ENCODE data around the gene DOCK1.
"Not testable (repeated sequence)": the region's sequence is repeated elsewhere in the genome, so short reads cannot be mapped to it uniquely, and the experiment has no call there.

The DOCK1 gene

GRCh38 chr10:126893841-126894240, 11.4 kb upstream of the DOCK1 start:
- TF ChIP-seq CTCF (conservative IDR thresholded peaks at IDR 0.05), result no peak
- H3K27ac ChIP-seq, result no peak overlapping the region

GRCh38 chr10:126895214-126895781, 9.9 kb upstream of the DOCK1 start:
- H3K27ac ChIP-seq, result peak overlapping the region; percentile 47; the same call in 1 of the 2 replicates
- no peak for TF ChIP-seq CTCF (conservative IDR thresholded peaks at IDR 0.05)

GRCh38 chr10:126898460-126898859, 6.8 kb upstream of the DOCK1 start:
- TF ChIP-seq CTCF (conservative IDR thresholded peaks at IDR 0.05), result no peak
- no peak overlapping the region for H3K27ac ChIP-seq

GRCh38 chr10:126899529-126899928, 5.7 kb upstream of the DOCK1 start:
- not testable (repeated sequence) for H3K27ac ChIP-seq

- TF ChIP-seq CTCF (conservative IDR thresholded peaks at IDR 0.05), result no peak
- no peak overlapping the region for H3K27ac ChIP-seq
Measured at GRCh38 chr10:126902157-126902556, 3.1 kb upstream of the DOCK1 start.

GRCh38 chr10:126903656-126904360, 1.4 kb upstream of the DOCK1 start:
- TF ChIP-seq CTCF (conservative IDR thresholded peaks at IDR 0.05), result no peak

GRCh38 chr10:126904516-126904817, 761 bp upstream of the DOCK1 start:
- TF ChIP-seq CTCF (conservative IDR thresholded peaks at IDR 0.05), result no peak
- peak overlapping the region; percentile 80; the same call in 1 of the 2 replicates for H3K27ac ChIP-seq

More at GRCh38 chr10:126903656-126904360, 1.4 kb upstream of the DOCK1 start:
- H3K27ac ChIP-seq, result peak overlapping the region; percentile 80; the same call in 1 of the 2 replicates

Data from VCaP (cell line).